Measurements from ENCODE around the gene CDC42EP1.
A peak's percentile ranks its signal among the peaks of the same experiment; 100 is the strongest.
"Not testable (repeated sequence)": the region's sequence is repeated elsewhere in the genome, so short reads cannot be mapped to it uniquely, and the experiment has no call there.

Gene CDC42EP1

DNA sequence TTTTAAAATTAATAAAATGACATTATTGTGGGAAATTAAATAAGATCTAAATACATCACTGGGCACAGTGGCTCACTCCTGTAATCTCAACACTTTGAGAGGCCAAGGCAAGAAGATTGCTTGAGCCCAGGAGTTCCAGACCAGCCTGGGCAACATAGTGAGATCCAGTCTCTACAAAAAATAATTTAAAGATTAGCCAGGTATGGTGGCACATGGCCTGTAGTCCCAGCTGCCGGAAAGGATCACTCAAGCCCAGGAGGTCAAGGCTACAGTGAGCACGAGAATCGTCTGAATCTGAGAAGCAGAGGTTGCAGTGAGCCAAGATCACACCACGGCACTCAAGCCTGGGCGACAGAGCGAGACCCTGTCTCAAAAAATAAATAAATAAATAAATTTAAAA lies 25.1 kb upstream of the CDC42EP1 start:
- FAIRE-seq = no peak

GRCh38 chr22:37538590-37539357 lies 21.5 kb upstream of the CDC42EP1 start:
- FAIRE-seq = peak; percentile 58

- FAIRE-seq = not testable (repeated sequence)
Observed at GRCh38 chr22:37539790-37540189, 20.5 kb upstream of the CDC42EP1 start.

GRCh38 chr22:37542416-37542815 lies 17.9 kb upstream of the CDC42EP1 start:
- not testable (repeated sequence) for FAIRE-seq

GRCh38 chr22:37542959-37543358 lies 17.3 kb upstream of the CDC42EP1 start:
- FAIRE-seq = no peak

GRCh38 chr22:37544955-37545702 lies 15.2 kb upstream of the CDC42EP1 start:
- no peak for FAIRE-seq

- peak; percentile 86 for FAIRE-seq
Observed at GRCh38 chr22:37545703-37546436, 14.4 kb upstream of the CDC42EP1 start.

DNA sequence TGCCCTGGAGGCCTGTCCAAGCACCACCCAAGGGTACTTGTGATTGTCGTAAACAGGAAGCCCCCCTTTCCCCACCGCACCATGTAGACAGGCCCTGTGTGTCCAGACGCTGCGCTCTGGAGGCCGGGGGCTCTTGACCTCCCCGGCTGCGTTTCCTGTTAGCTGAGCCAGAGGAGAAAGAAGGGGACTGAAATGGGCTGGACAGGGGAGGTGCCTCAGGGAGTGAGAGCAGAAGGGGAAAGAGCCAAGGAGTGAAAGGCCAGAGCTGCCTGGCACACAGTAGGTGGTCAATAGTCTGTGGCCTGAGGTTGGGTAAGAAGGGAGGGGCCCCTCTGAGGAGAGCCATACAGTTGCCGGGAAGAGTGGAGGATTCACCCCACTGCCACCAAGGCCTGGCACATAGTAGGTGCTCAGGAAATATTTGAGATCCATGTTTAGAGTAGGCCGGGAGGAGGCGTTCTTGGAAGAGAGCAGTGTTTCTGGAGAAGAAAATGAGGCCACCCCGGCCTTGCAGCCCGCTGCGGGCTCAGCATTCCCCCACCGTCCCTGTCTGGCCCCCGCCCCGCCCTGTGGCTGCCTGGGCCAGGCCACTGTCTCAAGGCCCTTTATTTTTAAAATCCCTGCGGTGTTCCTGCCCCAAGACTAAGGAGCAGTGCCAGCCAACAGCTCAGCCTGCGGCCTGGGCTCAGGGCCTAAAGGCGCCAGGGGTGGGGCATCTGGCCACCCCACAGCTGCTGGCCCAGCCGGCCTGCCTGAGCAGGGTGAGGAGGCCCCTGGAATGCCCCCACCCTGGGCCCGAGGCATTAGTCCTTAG lies 13.6 kb upstream of the CDC42EP1 start:
- peak; percentile 67 for FAIRE-seq

GRCh38 chr22:37547251-37547741 lies 13.0 kb upstream of the CDC42EP1 start:
- FAIRE-seq = no peak

DNA sequence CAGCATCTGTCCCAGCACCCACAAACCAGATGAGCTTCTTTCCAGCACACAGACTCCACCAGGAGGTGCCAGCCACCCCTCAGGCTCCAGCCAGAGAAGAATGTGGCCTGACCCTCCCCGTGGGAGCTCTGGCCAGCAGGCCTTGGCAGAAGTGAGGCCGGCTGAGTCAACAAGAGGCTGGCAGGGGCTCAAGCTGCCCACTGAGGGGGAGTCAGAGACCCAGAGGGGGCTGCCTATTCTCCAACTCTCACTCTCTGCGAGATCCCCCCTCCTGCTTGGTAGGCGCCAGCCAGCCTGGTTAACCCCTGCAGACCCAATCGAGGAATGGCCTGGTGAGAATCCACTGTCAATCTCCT lies 10.6 kb upstream of the CDC42EP1 start:
- FAIRE-seq = no peak

DNA sequence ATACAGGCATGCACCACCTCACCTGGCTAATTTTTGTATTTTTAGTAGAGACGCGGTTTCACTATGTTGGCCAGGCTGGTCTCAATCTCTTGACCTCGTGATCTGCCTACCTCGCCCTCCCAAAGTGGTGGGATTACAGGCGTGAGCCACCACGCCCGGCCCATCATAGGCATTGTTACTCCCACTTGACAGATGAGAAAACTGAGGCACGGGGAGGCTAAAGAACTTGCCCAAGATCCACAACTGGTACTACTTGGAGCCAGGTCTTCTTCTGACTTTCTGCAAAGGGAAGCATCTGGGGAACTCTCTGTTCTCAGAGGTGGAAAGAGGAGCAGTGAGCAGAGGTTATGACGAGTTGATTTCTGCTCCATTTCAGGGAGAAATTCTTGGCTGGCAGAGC lies 9.4 kb upstream of the CDC42EP1 start:
- not testable (repeated sequence) for FAIRE-seq

- no peak for FAIRE-seq
Observed at GRCh38 chr22:37551981-37552380, 8.3 kb upstream of the CDC42EP1 start.

- FAIRE-seq = no peak
Observed at GRCh38 chr22:37552524-37553163, 7.6 kb upstream of the CDC42EP1 start.

GRCh38 chr22:37553725-37554124 lies 6.6 kb upstream of the CDC42EP1 start:
- FAIRE-seq = no peak

GRCh38 chr22:37555029-37555428 lies 5.3 kb upstream of the CDC42EP1 start:
- no peak for FAIRE-seq

GRCh38 chr22:37556710-37557109 lies 3.6 kb upstream of the CDC42EP1 start:
- no peak for FAIRE-seq

DNA sequence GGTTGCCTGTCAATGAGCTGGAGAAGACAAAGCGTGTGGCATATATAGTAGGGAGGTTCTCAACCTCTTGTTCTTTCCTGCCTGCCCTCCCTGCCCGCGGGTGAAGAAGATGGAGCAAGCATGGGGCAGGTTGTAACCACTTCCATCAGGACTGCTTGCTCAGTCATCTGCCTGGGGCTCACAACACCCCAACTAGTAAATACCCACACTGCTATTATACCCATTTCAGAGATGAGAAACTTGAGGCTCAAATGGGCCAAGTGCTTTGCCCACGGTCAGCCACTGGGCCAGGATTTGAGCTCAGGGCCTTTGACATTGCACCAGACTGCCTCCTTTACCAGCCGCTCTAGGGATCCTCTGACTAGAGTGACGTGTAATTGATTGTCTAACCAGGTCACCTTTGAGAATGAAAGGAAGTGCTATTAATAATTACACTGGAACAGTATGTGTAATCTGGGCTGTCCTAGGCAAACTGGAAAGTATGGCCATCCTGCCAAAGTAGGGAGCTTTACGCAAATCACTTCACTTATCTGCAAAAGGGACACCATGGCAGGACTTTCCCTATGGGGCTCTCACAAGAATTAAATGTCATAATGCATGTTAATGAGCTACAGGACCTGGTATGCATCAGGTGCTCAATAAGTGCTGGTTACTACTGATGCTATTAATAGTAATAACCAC lies 2.8 kb upstream of the CDC42EP1 start:
- FAIRE-seq = no peak

- FAIRE-seq = no peak
Observed at GRCh38 chr22:37558815-37559214, 1.5 kb upstream of the CDC42EP1 start.

DNA sequence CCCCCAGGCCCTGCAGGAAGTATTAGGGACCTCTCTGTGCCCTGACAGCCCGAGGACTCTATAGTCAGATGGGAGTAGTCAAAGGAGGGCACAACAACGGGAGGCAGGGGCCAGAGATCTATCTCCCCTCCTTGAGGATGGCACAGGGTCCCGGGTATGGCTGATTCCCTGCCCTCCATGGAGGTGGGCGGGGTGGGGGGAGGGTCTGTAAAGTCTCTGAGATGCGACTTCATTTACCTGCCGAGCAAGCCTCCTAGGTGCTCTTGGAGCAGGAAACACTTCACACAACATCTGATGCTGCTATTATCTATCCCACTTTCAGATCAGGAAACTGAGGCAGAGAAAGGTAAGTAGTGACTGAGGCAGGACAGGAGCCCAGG lies 769 bp upstream of the CDC42EP1 start:
- no peak for FAIRE-seq

GRCh38 chr22:37560608-37561211 lies 430 bp downstream of the CDC42EP1 start:
- FAIRE-seq = no peak

All from endometrium (tissue), 2 donors.